Osteoblast (primary cell): ENCODE measurements around the gene FERMT3. TPM values are rescaled to one million over a fixed set of nuclear protein-coding genes. Genes with fewer than 3 reads are reported as not detected.

Experiments
- DNase-seq: peaks from one replicate; pipeline ENCODE4 v3.0.0; 2011; ENCODE audit warnings: low spot score, mixed read lengths; ENCODE audit not compliant: insufficient read length; ENCODE audit errors: missing footprints
- H2AFZ ChIP-seq: 2 replicates; pipeline ENCODE4 v1.6.0; 2011; ENCODE audit warnings: mild to moderate bottlenecking, low read length
- H3K27ac ChIP-seq: 2 replicates; pipeline ENCODE4 v1.5.1; 2011; ENCODE audit warnings: mild to moderate bottlenecking, low read depth, low read length, moderate library complexity
- H3K27me3 ChIP-seq: 2 replicates; pipeline ENCODE4 v1.6.0; 2012; ENCODE audit warnings: mild to moderate bottlenecking, control low read depth, inconsistent platforms, low read length, moderate library complexity; ENCODE audit not compliant: insufficient read depth
- H3K36me3 ChIP-seq: 2 replicates; pipeline ENCODE4 v1.5.1; 2011; ENCODE audit warnings: mild to moderate bottlenecking, low read length, control low read depth, moderate library complexity; ENCODE audit not compliant: insufficient read depth
- H3K4me1 ChIP-seq: 2 replicates; pipeline ENCODE4 v1.5.1; 2011; ENCODE audit warnings: mild to moderate bottlenecking, low read length, control low read depth, moderate library complexity; ENCODE audit not compliant: insufficient read depth
- H3K4me2 ChIP-seq: 2 replicates; pipeline ENCODE4 v1.6.0; 2011; ENCODE audit warnings: mild to moderate bottlenecking, low read length; ENCODE audit not compliant: insufficient read depth
- H3K4me3 ChIP-seq: fragments of 200-600 bp; sonication (generic); 3 replicates; pipeline ENCODE4 v1.5.1; 2012; ENCODE audit warnings: mild to moderate bottlenecking, low read length, inconsistent platforms; ENCODE audit not compliant: insufficient read depth
- H3K79me2 ChIP-seq: 2 replicates; pipeline ENCODE4 v1.6.0; 2012; ENCODE audit warnings: mild to moderate bottlenecking, low read length, control low read depth, inconsistent platforms; ENCODE audit not compliant: insufficient read depth
- H3K9me3 ChIP-seq: 2 replicates; pipeline ENCODE4 v1.5.1; 2011; ENCODE audit warnings: low read depth, low read length, control low read depth
- H4K20me1 ChIP-seq: 2 replicates; pipeline ENCODE4 v1.6.0; 2012; ENCODE audit warnings: mild to moderate bottlenecking, low read length, control low read depth; ENCODE audit not compliant: insufficient read depth
- total RNA-seq: library from RNA; depleted of rRNA; stranded (reverse); fragments of >200 nt; gene quantifications from 2 replicates; pipeline ENCODE4 v1.2.3, GENCODE V29; 2012
- TF ChIP-seq, protein P1 (sequence below): IDR thresholded peaks from 2 replicates; pipeline ENCODE4 v1.5.1; 2011; ENCODE audit warnings: mild to moderate bottlenecking, low read depth, low read length, moderate library complexity; ENCODE audit errors: extremely low read depth

The FERMT3 gene
- total RNA-seq, 1 donor, result 1.1 TPM

- TF ChIP-seq, protein P1, sequence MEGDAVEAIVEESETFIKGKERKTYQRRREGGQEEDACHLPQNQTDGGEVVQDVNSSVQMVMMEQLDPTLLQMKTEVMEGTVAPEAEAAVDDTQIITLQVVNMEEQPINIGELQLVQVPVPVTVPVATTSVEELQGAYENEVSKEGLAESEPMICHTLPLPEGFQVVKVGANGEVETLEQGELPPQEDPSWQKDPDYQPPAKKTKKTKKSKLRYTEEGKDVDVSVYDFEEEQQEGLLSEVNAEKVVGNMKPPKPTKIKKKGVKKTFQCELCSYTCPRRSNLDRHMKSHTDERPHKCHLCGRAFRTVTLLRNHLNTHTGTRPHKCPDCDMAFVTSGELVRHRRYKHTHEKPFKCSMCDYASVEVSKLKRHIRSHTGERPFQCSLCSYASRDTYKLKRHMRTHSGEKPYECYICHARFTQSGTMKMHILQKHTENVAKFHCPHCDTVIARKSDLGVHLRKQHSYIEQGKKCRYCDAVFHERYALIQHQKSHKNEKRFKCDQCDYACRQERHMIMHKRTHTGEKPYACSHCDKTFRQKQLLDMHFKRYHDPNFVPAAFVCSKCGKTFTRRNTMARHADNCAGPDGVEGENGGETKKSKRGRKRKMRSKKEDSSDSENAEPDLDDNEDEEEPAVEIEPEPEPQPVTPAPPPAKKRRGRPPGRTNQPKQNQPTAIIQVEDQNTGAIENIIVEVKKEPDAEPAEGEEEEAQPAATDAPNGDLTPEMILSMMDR, result no peak
- no peaks in the 10 kb centered on the region for H3K9me3 ChIP-seq
- no peak overlapping the region for H3K4me3 ChIP-seq
- peaks cover 8% of the 10 kb centered on the region for H4K20me1 ChIP-seq
- H3K79me2 ChIP-seq, result peaks cover 21% of the 10 kb centered on the region
- H2AFZ ChIP-seq, result no peak overlapping the region
- no peak for DNase-seq
- no peak overlapping the region for H3K27ac ChIP-seq
- H3K4me2 ChIP-seq, result no peak overlapping the region
- H3K4me1 ChIP-seq, result peaks cover 29% of the 10 kb centered on the region
- no peaks in the 10 kb centered on the region for H3K36me3 ChIP-seq
- no peaks in the 10 kb centered on the region for H3K27me3 ChIP-seq
Measured at GRCh38 chr11:64231546-64231945, 25.0 kb downstream of the FERMT3 start.

GRCh38 chr11:64232182-64232966 lies 25.9 kb downstream of the FERMT3 start:
- H3K27ac ChIP-seq, result no peak overlapping the region
- TF ChIP-seq, protein P1, result no peak
- peaks cover 21% of the 10 kb centered on the region for H3K4me1 ChIP-seq
- H3K79me2 ChIP-seq, result peaks cover 13% of the 10 kb centered on the region
- no peak overlapping the region for H3K4me3 ChIP-seq
- peaks cover 8% of the 10 kb centered on the region for H4K20me1 ChIP-seq
- no peaks in the 10 kb centered on the region for H3K9me3 ChIP-seq
- no peak for DNase-seq
- no peaks in the 10 kb centered on the region for H3K27me3 ChIP-seq
- H3K36me3 ChIP-seq, result no peaks in the 10 kb centered on the region
- no peak overlapping the region for H3K4me2 ChIP-seq
- H2AFZ ChIP-seq, result no peak overlapping the region

GRCh38 chr11:64232967-64233315 lies 26.4 kb downstream of the FERMT3 start:
- TF ChIP-seq, protein P1, result no peak
- Histone ChIP-seq H3K79me2 (peaks cover 10% of the 10 kb centered on the region), H4K20me1 (peaks cover 8% of the 10 kb centered on the region), H3K4me2 (no peak overlapping the region), H3K9me3 (no peaks in the 10 kb centered on the region), H3K36me3 (peaks cover 5% of the 10 kb centered on the region), H3K4me1 (peaks cover 17% of the 10 kb centered on the region), H3K27ac (no peak overlapping the region), H3K27me3 (no peaks in the 10 kb centered on the region), H3K4me3 (no peak overlapping the region), H2AFZ (no peak overlapping the region)
- DNase-seq, result no peak

DNA sequence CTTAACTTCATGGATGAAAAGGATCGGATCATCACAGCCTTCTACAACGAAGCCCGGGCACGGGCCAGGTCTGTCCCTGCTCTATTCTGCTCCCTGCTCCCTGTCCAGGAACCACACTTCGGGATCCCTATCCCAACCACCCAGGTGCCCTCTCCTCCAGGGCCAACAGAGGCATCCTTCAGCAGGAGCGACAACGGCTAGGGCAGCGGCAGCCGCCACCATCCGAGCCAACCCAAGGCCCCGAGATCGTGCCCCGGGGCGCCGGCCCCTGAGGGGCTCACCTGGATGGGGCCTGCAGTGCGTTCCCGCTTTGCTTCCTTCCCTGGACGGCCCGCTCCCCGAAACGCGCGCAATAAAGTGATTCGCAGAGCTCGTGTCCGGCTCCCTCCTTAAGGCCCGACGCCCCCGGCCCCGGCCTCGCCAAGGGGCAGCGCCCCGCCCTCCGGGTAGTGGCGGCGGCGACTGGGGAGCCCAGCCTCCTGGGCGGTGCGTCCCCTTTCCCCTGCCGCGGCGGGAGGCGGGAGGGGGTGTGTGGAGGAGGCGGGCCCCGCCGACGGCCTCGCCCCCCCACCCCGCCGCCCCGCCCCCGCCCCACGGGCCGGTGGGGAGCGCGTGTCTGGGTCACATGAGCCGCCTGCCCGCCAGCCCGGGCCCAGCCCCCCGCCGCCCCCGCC lies 27.5 kb downstream of the FERMT3 start, which contains the start of gene VEGFB:
Gene VEGFB, plus strand, starts transcription at position 672 of the 674 bp plus-strand sequence. CDS start 250 bp downstream, outside the sequence.
- TF ChIP-seq, protein P1, result no peak
- Histone ChIP-seq H3K4me3 (peak within 1 kb of the TSS; percentile 77), H3K27ac (no peak within 1 kb of the TSS), H3K9me3 (no peaks in the 10 kb centered on the region), H4K20me1 (peaks cover 8% of the 10 kb centered on the region), H3K4me1 (peaks cover 17% of the 10 kb centered on the region), H3K4me2 (peak within 1 kb of the TSS; percentile 83), H3K27me3 (no peaks in the 10 kb centered on the region), H3K36me3 (peaks cover 5% of the 10 kb centered on the region), H3K79me2 (peaks cover 10% of the 10 kb centered on the region), H2AFZ (no peak within 1 kb of the TSS)
- peak; percentile 94 for DNase-seq
